GM12892 (cell line): ENCODE measurements around the gene MRPL44.

Experiments
- POLR2A ChIP-seq: IDR thresholded peaks from 2 replicates; pipeline ENCODE4 v1.6.1; 2011; ENCODE audit warnings: low read depth, low read length, control low read depth
- POLR2AphosphoS5 ChIP-seq: IDR thresholded peaks from 2 replicates; pipeline ENCODE4 v1.6.1; 2011; ENCODE audit warnings: low read depth, low read length, control low read depth

- TF ChIP-seq POLR2A (no peak), POLR2AphosphoS5 (no peak)
These were observed 54.6 kb downstream of the MRPL44 start for GRCh38 chr2:224011837-224012236.
